Endothelial cell of umbilical vein (primary cell): ENCODE measurements around the gene JAKMIP3. TPM values are rescaled to one million over a fixed set of nuclear protein-coding genes. Genes with fewer than 3 reads are reported as not detected.

Experiments used
- BruUV-seq: library from RNA; stranded (reverse); fragments of 400-500 nt; replicated peaks from 2 replicates; lab custom pipeline; 2021; lab: Mats Ljungman, UMichigan
- CTCF ChIA-PET: fragments of 300-600, 350-600 bp; sonication (Branson Sonifier 250); formaldehyde crosslinking; loops from one replicate; lab custom pipeline; 2021; ENCODE audit warnings: antibody characterized with exemption, inconsistent platforms; lab: Charles Lee
- POLR2A ChIA-PET: fragments of 300-600, 350-600 bp; sonication (Branson Sonifier 250); formaldehyde crosslinking; loops from one replicate; lab custom pipeline; 2021; ENCODE audit warnings: antibody characterized with exemption, inconsistent platforms; lab: Charles Lee
- DNase-seq: peaks from one replicate; pipeline ENCODE4 v3.0.0-alpha.2; 2011; ENCODE audit warnings: low read depth, low spot score
- FAIRE-seq: peaks from 2 replicates; lab custom pipeline; 2011; peaks lifted over from hg19 to GRCh38; lab: Jason Lieb, UNC
- H2AFZ ChIP-seq: 2 replicates; pipeline ENCODE4 v1.6.0; 2012; ENCODE audit warnings: low read depth, low read length, control low read depth, inconsistent platforms
- H3K27ac ChIP-seq: 2 replicates; pipeline ENCODE4 v1.5.1; 2011; ENCODE audit warnings: low read depth, mild to moderate bottlenecking, control low read depth, low read length, moderate library complexity; ENCODE audit not compliant: insufficient read depth
- H3K27me3 ChIP-seq, 2 experiments: 2 replicates each; pipeline versions ENCODE4 v1.6.0 to v1.6.1; 2011; ENCODE audit warnings: low read length in 2 of 2, mixed read lengths in 1 of 2; ENCODE audit not compliant: control insufficient read depth in 2 of 2, insufficient read depth in 2 of 2
- H3K36me3 ChIP-seq, 2 experiments: 2 replicates in 1 of 2; 3 replicates in 1 of 2; pipeline ENCODE4 v1.5.1; 2011; ENCODE audit warnings: low read length in 2 of 2, mild to moderate bottlenecking in 1 of 2, moderate library complexity in 1 of 2; ENCODE audit not compliant: control insufficient read depth in 2 of 2, insufficient read depth in 2 of 2; ENCODE audit errors: extremely low read depth in 1 of 2
- H3K4me1 ChIP-seq: 3 replicates; pipeline ENCODE4 v1.5.1; 2011; ENCODE audit warnings: mild to moderate bottlenecking, low read length; ENCODE audit not compliant: control insufficient read depth, insufficient read depth; ENCODE audit errors: extremely low read depth
- H3K4me2 ChIP-seq: 2 replicates; pipeline ENCODE4 v1.6.1; 2011; ENCODE audit warnings: low read length, control low read depth, mixed read lengths; ENCODE audit not compliant: insufficient read depth
- H3K4me3 ChIP-seq, 3 experiments: fragments of 200-600 bp in 1 of 3; sonication (generic), shearing (Covaris generic) in 1 of 3; replicated peaks in 1 of 3; 2 replicates each; pipeline ENCODE4 v1.5.1; 2011 to 2016; ENCODE audit warnings: control low read depth in 3 of 3, low read length in 3 of 3, mild to moderate bottlenecking in 2 of 3, inconsistent platforms in 1 of 3, low read depth in 1 of 3, moderate library complexity in 1 of 3; ENCODE audit not compliant: insufficient read depth in 1 of 3
- H3K79me2 ChIP-seq: 2 replicates; pipeline ENCODE4 v1.6.0; 2012; ENCODE audit warnings: low read length, inconsistent platforms; ENCODE audit not compliant: control insufficient read depth, insufficient read depth
- H3K9ac ChIP-seq: replicated peaks from 2 replicates; pipeline ENCODE3; 2011; ENCODE audit warnings: low read length, control low read depth; ENCODE audit not compliant: insufficient read depth; ENCODE audit errors: extremely low read depth
- H3K9me1 ChIP-seq: replicated peaks from 3 replicates; pipeline ENCODE4 v1.6.0; 2011; ENCODE audit warnings: mild to moderate bottlenecking, low read length; ENCODE audit not compliant: control insufficient read depth, insufficient read depth; ENCODE audit errors: extremely low read depth
- H3K9me3 ChIP-seq: replicated peaks from 2 replicates; pipeline ENCODE4 v1.5.1; 2012; ENCODE audit warnings: low read length, inconsistent platforms; ENCODE audit not compliant: control insufficient read depth, insufficient read depth
- H4K20me1 ChIP-seq: replicated peaks from 2 replicates; pipeline ENCODE3; 2011; ENCODE audit warnings: mild to moderate bottlenecking, low read length; ENCODE audit not compliant: control insufficient read depth, insufficient read depth; ENCODE audit errors: extremely low read depth
- EZH2 ChIP-seq: IDR thresholded peaks from 2 replicates; pipeline ENCODE4 v1.6.1; 2012; ENCODE audit warnings: borderline replicate concordance, low read depth, mild to moderate bottlenecking, moderate library complexity, low read length, inconsistent platforms; ENCODE audit not compliant: severe bottlenecking
- FOS ChIP-seq: IDR thresholded peaks from 2 replicates; pipeline ENCODE4 v1.6.1; 2011; ENCODE audit warnings: mild to moderate bottlenecking, low read length, moderate library complexity, borderline replicate concordance; ENCODE audit not compliant: insufficient read depth
- GATA2 ChIP-seq: IDR thresholded peaks from 2 replicates; pipeline ENCODE4 v1.7.0; 2011; ENCODE audit warnings: low read depth, mild to moderate bottlenecking, moderate library complexity, mixed read lengths, low read length; ENCODE audit not compliant: insufficient read length, insufficient read depth
- JUN ChIP-seq: IDR thresholded peaks from 2 replicates; pipeline ENCODE4 v1.6.1; 2011; ENCODE audit warnings: borderline replicate concordance, low read depth; ENCODE audit not compliant: insufficient read length, insufficient read depth
- MAX ChIP-seq: IDR thresholded peaks from 2 replicates; pipeline ENCODE4 v1.6.1; 2011; ENCODE audit not compliant: insufficient read depth, insufficient read length
- MYC ChIP-seq: IDR thresholded peaks from one replicate; pipeline ENCODE4 v1.6.1; 2011; ENCODE audit warnings: mild to moderate bottlenecking, low read depth, low read length
- POLR2A ChIP-seq: IDR thresholded peaks from 2 replicates; pipeline ENCODE4 v1.6.1; 2012; ENCODE audit warnings: low read depth, mild to moderate bottlenecking, control low read depth, low read length
- POLR2AphosphoS5 ChIP-seq: IDR thresholded peaks from 2 replicates; pipeline ENCODE4 v1.6.1; 2012; ENCODE audit warnings: low read depth, mild to moderate bottlenecking, control low read depth, low read length, moderate library complexity; ENCODE audit not compliant: insufficient read depth
- dilution Hi-C: fragments of 300-500 bp; cut with MboI; formaldehyde crosslinking; loops from one replicate; pipeline ENCODE4 v1.15.0; 2019; ENCODE audit warnings: low sequenced_read_pairs; ENCODE audit not compliant: extremely low pct_ligation_motif_present
- intact Hi-C: fragments of 100-400 bp; cut with micrococcal nuclease; formaldehyde crosslinking; loops from one replicate; pipeline ENCODE4 v1.10.0; 2022
- polyA plus RNA-seq, 4 experiments: library from polyadenylated mRNA; depleted of rRNA in 3 of 4; stranded (reverse) in 3 of 4; unstranded in 1 of 4; fragments of >200 nt; gene quantifications; 2 replicates each; pipeline versions ENCODE4 v1.2.1 to v1.2.3, GENCODE V29; 2011 to 2012; ENCODE audit warnings: missing spikeins in 1 of 4
- total RNA-seq: library from RNA; stranded (reverse); gene quantifications from 2 replicates; pipeline ENCODE4 v1.2.3, GENCODE V29; 2021
- TF ChIP-seq, protein P1 (sequence below), 2 donors: IDR thresholded peaks; 1 replicate in 1 of 2; 2 replicates in 1 of 2; pipeline ENCODE4 v1.5.1; 2011; ENCODE audit warnings: low read length in 2 of 2, mild to moderate bottlenecking in 2 of 2, moderate library complexity in 2 of 2, control low read depth in 1 of 2, inconsistent platforms in 1 of 2, low read depth in 1 of 2; ENCODE audit not compliant: insufficient read depth in 1 of 2; ENCODE audit errors: extremely low read depth in 1 of 2

The JAKMIP3 gene
- total and polyA plus RNA-seq, 2 donors (not counting 3 experiments of a cell fraction or from before 2014, with no cell fraction given): 0.01 TPM; not detected in 1

DNA sequence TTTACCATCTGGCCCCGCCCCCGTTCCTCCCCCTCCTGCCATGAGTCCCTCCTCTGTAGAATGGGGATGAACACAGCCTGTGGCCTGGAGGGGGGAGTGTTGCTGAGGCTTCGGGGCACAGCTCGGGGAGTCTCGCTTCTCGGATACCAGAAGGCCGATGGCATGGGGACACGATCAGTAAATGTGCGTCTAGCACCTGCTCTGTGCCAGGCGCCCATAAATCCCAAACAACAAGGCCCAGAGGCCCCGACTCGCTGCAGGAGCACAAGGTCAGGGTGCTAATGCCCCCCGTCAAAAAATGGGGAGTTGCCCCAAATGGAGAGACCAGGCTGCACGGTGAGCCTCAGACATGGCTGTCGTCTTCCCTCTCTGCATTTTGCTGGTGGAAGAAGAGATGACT, 40.7 kb downstream of the JAKMIP3 start:
- DNase-seq (no peak), FAIRE-seq (no peak)
- H4K20me1 ChIP-seq: no peaks in the 10 kb centered on the region
- H3K9me1 ChIP-seq: no peaks in the 10 kb centered on the region
- no peaks in the 10 kb centered on the region for H3K79me2 ChIP-seq
- H3K4me1 ChIP-seq: no peaks in the 10 kb centered on the region
- dilution Hi-C loops: no loop called here
- no peaks in the 10 kb centered on the region for H3K27me3 ChIP-seq
- H2AFZ ChIP-seq: no peak overlapping the region
- ChIA-PET CTCF (no interaction called here), POLR2A (no interaction called here)
- no peak overlapping the region for H3K27ac ChIP-seq
- no TSS peak for BruUV-seq
- H3K9me3 ChIP-seq: no peaks in the 10 kb centered on the region
- no peak overlapping the region for H3K4me2 ChIP-seq
- H3K36me3 ChIP-seq: no peaks in the 10 kb centered on the region
- H3K4me3 ChIP-seq: no peak overlapping the region
- TF ChIP-seq POLR2A (no peak), GATA2 (no peak), EZH2 (no peak), JUN (no peak), MYC (no peak), FOS (no peak), MAX (no peak), POLR2AphosphoS5 (no peak)
- TF ChIP-seq, protein P1, sequence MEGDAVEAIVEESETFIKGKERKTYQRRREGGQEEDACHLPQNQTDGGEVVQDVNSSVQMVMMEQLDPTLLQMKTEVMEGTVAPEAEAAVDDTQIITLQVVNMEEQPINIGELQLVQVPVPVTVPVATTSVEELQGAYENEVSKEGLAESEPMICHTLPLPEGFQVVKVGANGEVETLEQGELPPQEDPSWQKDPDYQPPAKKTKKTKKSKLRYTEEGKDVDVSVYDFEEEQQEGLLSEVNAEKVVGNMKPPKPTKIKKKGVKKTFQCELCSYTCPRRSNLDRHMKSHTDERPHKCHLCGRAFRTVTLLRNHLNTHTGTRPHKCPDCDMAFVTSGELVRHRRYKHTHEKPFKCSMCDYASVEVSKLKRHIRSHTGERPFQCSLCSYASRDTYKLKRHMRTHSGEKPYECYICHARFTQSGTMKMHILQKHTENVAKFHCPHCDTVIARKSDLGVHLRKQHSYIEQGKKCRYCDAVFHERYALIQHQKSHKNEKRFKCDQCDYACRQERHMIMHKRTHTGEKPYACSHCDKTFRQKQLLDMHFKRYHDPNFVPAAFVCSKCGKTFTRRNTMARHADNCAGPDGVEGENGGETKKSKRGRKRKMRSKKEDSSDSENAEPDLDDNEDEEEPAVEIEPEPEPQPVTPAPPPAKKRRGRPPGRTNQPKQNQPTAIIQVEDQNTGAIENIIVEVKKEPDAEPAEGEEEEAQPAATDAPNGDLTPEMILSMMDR (IDR thresholded peaks at IDR 0.05; ENCODE audit: extremely low read depth in 1 of 2, insufficient read depth in 1 of 2, low read depth in 1 of 2, low read length in 2 of 2): no peak
- H3K9ac ChIP-seq: no peak overlapping the region
- intact Hi-C loops: no loop called here
